Activated T-cell treated with anti-CD3 and anti-CD28 coated beads, Interleukin-2, amount 50 U/mL, for 4 hours (primary cell): ENCODE results near the gene CRB3. TPM values are rescaled to one million over a fixed set of nuclear protein-coding genes. Genes with fewer than 3 reads are reported as not detected.
A peak's percentile ranks its signal among the peaks of the same experiment; 100 is the strongest.

Source experiments
- ATAC-seq, 2 donors: fragments of 200-7000 bp; cut with Tn5 transposase; one replicate each; pipeline ENCODE4 v1.10.0; 2021
- DNase-seq: peaks from one replicate; pipeline ENCODE4 v3.0.0-alpha.2; 2020
- H3K27me3 Mint-ChIP-seq: one replicate; pipeline ENCODE4 v1.8.0; 2021; ENCODE audit warnings: low read depth, mixed read lengths
- H3K36me3 Mint-ChIP-seq: one replicate; pipeline ENCODE4 v1.8.0; 2022; ENCODE audit warnings: mixed read lengths; ENCODE audit not compliant: insufficient read depth
- H3K4me1 Mint-ChIP-seq: one replicate; pipeline ENCODE4 v1.8.0; 2021; ENCODE audit warnings: low read depth, mixed read lengths
- H3K4me3 Mint-ChIP-seq: one replicate; pipeline ENCODE4 v1.8.0; 2021; ENCODE audit warnings: mild to moderate bottlenecking, moderate library complexity, mixed read lengths
- H3K9me3 Mint-ChIP-seq: one replicate; pipeline ENCODE4 v1.8.0; 2021; ENCODE audit warnings: mixed read lengths
- total RNA-seq, 3 donors: library from RNA; stranded (reverse); gene quantifications; one replicate each; pipeline ENCODE4 v1.2.1, GENCODE V29; 2021

Gene CRB3
- total RNA-seq, 3 donors from 2014 or later = 1.6 to 1.8 (median 1.8) TPM

DNA sequence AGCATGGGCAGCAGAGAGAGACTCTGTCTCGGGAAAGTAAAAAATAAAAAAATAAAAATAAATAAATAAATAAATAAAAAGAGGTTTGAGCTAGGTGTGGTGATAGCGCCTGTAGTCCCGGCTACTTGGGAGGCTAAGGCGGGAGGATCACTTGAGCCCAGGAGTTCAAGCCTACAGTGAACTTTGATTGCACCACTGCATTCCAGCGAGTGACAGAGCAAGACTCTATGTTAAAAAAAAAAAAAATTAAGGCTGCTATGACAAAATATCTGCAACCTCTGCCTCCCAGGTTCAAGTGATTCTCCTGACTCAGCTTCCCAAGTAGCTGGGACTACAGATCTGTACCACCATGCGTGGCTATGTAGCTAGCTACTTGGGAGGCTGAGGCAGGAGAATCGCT, 20.8 kb downstream of the CRB3 start:
- Mint-ChIP-seq H3K4me3 (no peak overlapping the region), H3K9me3 (no peaks in the 10 kb centered on the region), H3K4me1 (peaks cover 41% of the 10 kb centered on the region), H3K27me3 (no peaks in the 10 kb centered on the region), H3K36me3 (no peaks in the 10 kb centered on the region)
- DNase-seq (no peak), ATAC-seq (no peak)

DNA sequence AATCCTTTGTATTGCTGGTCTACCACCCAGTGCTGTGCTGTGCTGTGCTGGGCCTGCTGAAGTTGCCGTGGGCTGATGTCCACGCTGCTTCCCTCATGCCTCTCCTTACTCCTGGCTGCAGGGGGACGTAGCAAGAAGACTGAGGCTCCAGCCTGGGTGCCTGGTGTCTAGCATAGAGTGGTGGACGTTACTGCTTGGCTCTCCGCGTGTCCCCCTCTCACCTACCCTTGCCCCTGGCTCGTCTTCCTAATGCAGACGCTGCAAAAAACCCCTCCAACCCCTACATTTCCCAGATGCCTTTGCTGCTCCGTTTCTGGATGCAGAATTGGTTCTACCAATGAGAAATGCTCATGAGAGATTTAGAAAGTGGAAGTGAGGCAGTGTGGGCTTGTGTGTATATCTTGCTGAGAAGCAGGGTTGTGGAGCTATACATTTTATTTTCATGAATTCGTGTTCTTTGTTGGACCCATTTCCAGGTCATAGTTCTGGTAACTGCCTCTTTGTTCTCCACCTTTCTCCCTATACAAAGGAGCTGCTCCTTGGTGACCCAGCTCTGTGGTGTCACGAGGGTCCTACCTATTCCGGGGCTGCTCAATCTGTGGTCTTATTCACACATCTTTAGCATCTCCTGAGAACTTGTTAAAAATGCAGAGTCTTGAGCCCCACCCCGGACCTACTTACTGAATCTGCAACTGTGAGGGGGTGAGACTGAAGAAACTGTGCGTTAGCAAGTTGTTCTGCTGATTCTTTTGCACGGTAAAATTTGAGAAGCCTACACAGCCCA, 25.4 kb downstream of the CRB3 start:
- no peaks in the 10 kb centered on the region for H3K36me3 Mint-ChIP-seq
- H3K9me3 Mint-ChIP-seq = peaks cover 4% of the 10 kb centered on the region
- H3K27me3 Mint-ChIP-seq = no peaks in the 10 kb centered on the region
- DNase-seq (no peak), ATAC-seq (peak; percentile 74 to 81)
- peaks cover 11% of the 10 kb centered on the region for H3K4me1 Mint-ChIP-seq
- peak overlapping the region; percentile 71 for H3K4me3 Mint-ChIP-seq

DNA sequence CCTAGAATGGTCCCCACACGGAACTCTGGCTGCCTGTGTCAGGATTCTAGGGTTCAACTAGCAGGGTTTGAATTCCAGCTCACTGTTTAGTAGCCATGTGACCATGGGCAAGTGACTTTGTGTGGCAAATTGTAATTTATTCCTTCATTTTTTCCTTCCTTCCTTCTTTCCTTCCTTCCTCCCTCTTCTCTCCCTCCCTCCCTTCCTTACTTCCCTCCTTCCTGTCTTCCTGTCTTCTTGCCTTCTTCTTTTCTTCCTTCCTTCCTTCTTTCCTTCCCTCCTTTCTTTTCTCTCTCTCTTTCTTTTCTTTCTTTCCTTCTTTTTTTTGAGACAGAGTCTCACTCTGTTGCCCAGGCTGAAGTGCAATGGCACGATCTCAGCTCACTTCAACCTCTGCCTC, 26.1 kb downstream of the CRB3 start:
- Mint-ChIP-seq H3K4me1 (peaks cover 11% of the 10 kb centered on the region), H3K9me3 (peaks cover 4% of the 10 kb centered on the region), H3K27me3 (no peaks in the 10 kb centered on the region), H3K4me3 (peak overlapping the region; percentile 71), H3K36me3 (peaks cover 3% of the 10 kb centered on the region)
- no peak for DNase-seq
- no peak for ATAC-seq

- Mint-ChIP-seq H3K27me3 (no peaks in the 10 kb centered on the region), H3K4me3 (no peak overlapping the region), H3K4me1 (peaks cover 11% of the 10 kb centered on the region), H3K9me3 (peaks cover 4% of the 10 kb centered on the region), H3K36me3 (peaks cover 3% of the 10 kb centered on the region)
- ATAC-seq (peak in 1 of 2 donors; percentile 51), DNase-seq (no peak)
Observed at GRCh38 chr19:6491802-6492592, 27.9 kb downstream of the CRB3 start.

- peaks cover 9% of the 10 kb centered on the region for H3K4me1 Mint-ChIP-seq
- H3K4me3 Mint-ChIP-seq = no peak overlapping the region
Observed at GRCh38 chr19:6494438-6495036, 30.5 kb downstream of the CRB3 start.

GRCh38 chr19:6495947-6496346, 31.9 kb downstream of the CRB3 start:
- Mint-ChIP-seq H3K36me3 (peaks cover 3% of the 10 kb centered on the region), H3K4me1 (peaks cover 2% of the 10 kb centered on the region), H3K9me3 (peaks cover 4% of the 10 kb centered on the region), H3K27me3 (peaks cover 2% of the 10 kb centered on the region), H3K4me3 (no peak overlapping the region)
- DNase-seq = no peak
- ATAC-seq = no peak

More at GRCh38 chr19:6494438-6495036, 30.5 kb downstream of the CRB3 start:
- no peak for ATAC-seq
- H3K9me3 Mint-ChIP-seq = peaks cover 4% of the 10 kb centered on the region
- H3K27me3 Mint-ChIP-seq = no peaks in the 10 kb centered on the region
- no peak for DNase-seq
- H3K36me3 Mint-ChIP-seq = peaks cover 3% of the 10 kb centered on the region

DNA sequence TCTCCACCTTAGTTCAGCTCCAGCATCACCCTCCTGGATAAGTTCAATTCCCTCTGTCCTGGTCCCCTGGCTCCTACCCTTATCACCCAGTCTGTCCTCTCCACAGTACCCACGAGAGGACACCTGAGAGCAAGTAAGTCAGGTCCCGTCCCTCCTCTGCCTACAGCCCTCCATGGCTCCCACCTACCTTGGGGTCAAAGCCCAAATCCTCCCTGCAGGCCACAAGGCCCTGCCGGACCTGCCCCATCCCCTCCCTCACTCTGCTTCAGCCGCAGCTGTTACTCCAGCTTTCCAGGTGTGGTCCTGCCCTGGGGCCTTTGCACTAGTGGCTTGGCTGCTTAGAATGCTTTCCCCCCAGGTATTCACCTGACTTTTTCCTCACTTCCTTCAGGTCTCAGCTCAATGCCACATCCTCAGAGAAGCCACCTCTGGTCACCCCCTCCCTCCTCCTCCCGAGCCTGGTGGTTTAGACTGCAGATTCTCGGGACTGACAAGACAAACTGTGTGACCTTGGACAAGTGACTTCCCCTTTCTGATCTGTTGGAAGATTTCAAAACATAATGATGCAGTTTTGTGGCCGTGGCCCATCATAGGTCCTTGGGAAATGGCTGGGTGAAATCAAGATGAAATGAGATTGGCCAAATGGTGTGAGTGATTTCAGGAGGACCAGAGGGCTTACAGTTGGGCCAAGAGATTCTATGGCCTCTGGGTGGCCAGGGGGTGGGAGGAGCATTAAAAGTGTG, 34.4 kb downstream of the CRB3 start:
- no peak for ATAC-seq
- DNase-seq = no peak
- peaks cover 10% of the 10 kb centered on the region for H3K4me1 Mint-ChIP-seq

GRCh38 chr19:6499052-6499790, 35.1 kb downstream of the CRB3 start:
- DNase-seq (no peak), ATAC-seq (no peak)
- Mint-ChIP-seq H3K9me3 (no peaks in the 10 kb centered on the region), H3K36me3 (peaks cover 3% of the 10 kb centered on the region), H3K4me3 (no peak overlapping the region), H3K4me1 (peaks cover 10% of the 10 kb centered on the region), H3K27me3 (peaks cover 8% of the 10 kb centered on the region)

More for the DNA sequence above, 34.4 kb downstream of the CRB3 start:
- H3K9me3 Mint-ChIP-seq = no peaks in the 10 kb centered on the region
- H3K4me3 Mint-ChIP-seq = no peak overlapping the region
- peaks cover 8% of the 10 kb centered on the region for H3K27me3 Mint-ChIP-seq
- peaks cover 3% of the 10 kb centered on the region for H3K36me3 Mint-ChIP-seq

DNA sequence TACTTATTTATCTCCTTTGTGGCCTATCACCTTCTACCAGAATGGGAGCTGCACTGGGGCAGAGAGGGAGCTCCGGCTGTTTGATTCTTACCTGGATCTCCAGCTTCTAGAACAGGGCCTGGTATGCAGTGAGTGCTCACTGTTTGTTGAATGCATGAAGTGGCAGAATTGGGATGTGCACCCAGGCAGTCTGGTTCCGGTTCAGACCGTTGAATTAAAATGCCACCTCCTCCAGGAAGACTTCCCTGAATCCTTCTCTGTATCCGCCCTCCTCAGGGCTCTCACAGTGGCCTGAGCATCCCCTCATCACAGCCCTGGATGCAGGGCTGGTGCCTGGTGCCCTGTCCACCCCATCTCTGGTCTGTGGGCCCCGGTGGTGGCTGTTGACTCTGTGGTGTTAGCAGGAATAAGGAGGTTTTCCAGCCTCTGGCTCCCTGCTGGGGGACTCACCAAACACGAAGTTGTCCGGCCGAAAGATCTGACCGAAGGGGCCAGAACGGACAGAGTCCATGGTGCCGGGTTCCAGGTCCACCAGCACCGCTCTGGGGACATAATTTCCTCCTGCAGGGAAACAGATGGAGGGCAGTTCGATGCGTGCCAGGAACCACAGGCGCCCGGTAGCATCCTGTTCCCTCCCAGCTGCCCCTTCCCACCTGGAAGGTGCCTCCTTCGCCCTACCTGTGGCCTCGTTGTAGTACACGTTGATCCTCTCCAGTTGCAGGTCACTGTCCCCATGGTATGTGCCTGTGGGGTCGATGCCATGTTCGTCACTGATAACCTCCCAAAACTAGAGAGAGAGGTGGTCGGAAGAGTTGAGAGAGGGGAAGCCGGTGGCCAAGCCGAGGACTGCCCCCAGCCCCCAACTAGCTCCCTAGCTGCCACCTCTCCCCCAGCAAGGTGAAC, 37.0 kb downstream of the CRB3 start:
- peak overlapping the region; percentile 82 for H3K4me3 Mint-ChIP-seq
- no peaks in the 10 kb centered on the region for H3K9me3 Mint-ChIP-seq
- H3K27me3 Mint-ChIP-seq = peaks cover 8% of the 10 kb centered on the region
- H3K36me3 Mint-ChIP-seq = no peaks in the 10 kb centered on the region
- peaks cover 16% of the 10 kb centered on the region for H3K4me1 Mint-ChIP-seq
- DNase-seq = no peak
- ATAC-seq = no peak

DNA sequence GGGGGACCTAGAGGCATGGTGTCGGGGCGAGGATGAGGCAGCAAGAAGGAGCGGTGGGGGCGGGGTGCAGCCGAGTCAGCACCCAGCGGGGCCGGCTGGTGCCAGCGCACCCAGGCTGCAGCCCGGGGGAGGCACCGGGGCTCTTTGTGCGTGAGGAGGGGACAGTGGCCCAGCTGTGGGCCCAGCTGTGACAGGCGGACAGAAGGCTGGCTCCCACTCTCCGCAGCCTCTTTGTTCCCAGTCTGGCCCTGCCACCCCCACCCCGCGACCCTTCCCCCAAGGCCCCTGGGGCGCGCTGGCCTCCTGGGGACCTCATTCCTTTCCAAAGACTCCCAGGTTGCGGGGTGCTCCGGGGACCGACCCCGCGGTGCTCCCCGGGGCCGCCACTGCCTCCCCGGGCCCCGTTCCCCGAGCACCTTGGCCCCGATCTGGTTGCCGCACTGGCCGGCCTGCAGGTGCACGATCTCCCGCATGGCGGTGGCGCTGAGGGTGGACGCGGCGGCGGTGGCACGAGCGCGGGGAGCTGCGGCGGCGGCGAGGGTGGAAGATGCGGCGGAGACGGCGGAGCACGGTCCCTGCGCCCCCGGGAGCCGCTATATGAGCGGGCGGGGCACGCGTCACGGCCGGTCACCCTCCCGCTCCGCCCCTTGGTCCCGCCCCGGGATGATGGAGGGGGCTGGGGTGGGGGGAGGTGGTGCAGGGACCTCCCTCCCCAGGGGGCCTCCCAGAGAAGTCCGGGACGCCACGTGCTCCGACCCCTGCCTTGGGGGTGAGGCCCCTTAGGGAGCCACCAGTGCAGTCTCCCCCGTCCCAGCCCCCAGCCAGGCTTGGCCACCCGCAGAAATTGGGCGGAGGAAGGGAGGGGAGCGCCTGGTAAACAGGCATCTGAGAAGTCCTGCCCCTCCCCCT, 37.9 kb downstream of the CRB3 start, which contains the start of gene TUBB4A:
TSS of gene TUBB4A (minus strand) at position 570 of the 909 bp plus-strand sequence. CDS start at position 473, 97 bp downstream.
- Mint-ChIP-seq H3K4me3 (peak within 1 kb of the TSS; percentile 82), H3K36me3 (no peaks in the 10 kb centered on the region), H3K9me3 (no peaks in the 10 kb centered on the region), H3K4me1 (peaks cover 16% of the 10 kb centered on the region), H3K27me3 (peaks cover 8% of the 10 kb centered on the region)
- peak; percentile 29 for DNase-seq
- peak; percentile 76 to 78 for ATAC-seq

DNA sequence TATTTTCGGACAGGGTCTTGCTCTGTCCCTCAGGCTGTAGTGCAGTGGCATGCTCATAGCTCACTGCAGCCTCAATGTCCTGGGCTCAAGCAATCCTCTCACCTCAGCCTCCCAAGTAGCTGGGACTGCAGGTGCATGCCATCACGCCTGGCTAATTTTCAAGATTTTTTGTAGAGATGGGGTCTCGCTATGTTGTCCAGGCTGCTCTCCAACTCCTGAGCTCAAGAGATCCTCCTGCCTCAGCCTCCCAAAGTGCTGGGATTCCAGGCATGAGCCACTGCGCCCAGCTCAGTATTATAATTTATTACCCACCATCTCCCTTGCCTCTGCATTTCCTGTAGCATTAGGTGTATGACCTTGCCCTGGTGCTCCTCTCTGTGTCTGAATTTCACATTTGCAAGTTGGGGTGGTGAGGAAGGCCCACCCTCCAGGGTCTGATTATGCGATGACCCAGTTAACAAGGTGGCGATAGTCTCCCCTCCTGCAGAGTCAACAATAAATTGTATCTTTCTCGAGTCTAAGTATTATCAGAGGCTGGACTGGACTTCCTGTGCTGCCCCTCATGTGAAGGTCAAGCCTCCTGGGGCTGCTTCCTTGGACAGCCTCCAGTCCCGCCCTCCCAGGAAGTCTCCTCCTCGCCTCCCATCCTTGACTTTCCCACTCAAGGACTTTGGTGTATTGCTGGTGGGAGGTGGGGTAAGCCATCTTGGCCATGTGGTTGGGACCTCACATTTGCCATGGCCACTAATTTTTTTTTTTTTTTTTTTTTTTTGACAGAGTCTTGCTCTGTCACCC, 39.5 kb downstream of the CRB3 start:
- Mint-ChIP-seq H3K4me3 (no peak overlapping the region), H3K9me3 (no peaks in the 10 kb centered on the region), H3K4me1 (peaks cover 16% of the 10 kb centered on the region), H3K27me3 (peaks cover 8% of the 10 kb centered on the region), H3K36me3 (no peaks in the 10 kb centered on the region)
- ATAC-seq (no peak), DNase-seq (no peak)
